ENCODE measurements around the gene ANKRD33B. TPM values are rescaled to one million over a fixed set of nuclear protein-coding genes. Genes with fewer than 3 reads are reported as not detected.

Gene ANKRD33B
- total RNA-seq, 1 donor from 2014 or later: 14.2 TPM

DNA sequence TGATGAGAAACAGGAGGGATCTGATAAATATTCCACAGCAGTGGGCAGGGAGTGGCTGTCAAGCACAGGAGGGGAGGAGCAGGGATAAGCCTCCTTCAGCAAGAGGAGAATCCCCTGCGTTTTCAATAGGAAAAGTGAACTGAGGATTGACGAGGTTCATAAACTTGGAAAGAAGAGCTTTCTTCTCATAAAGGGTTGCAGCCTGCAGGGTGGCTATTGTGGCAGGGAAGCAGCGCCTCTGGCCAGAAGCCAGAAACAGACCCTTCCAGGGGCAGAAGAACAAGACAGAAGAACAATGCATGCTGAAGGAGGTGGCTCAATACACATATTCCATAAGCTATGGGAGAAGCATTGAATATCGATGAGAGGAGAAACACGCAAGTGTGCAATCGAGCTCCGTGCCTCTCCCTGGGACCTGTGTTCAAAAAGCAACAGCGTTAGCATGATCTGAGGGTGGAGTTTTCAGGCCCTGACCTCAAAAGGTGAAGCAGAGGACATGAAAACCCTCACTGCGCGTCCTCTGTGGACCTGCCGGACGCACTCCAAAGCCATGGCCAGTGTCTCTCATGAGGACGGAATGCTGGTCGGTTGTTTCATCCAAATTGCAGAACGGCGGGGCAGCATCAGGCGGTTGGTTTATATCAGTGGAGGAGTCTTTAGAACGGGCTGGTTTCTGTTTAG lies 67.6 kb downstream of the ANKRD33B start:
- intact Hi-C loops (cut with DNase I): no loop called here
- no peak for DNase-seq (ENCODE audit: extremely low spot score in 2 of 2)
- H3K4me1 ChIP-seq: peaks cover 37% of the 10 kb centered on the region

DNA sequence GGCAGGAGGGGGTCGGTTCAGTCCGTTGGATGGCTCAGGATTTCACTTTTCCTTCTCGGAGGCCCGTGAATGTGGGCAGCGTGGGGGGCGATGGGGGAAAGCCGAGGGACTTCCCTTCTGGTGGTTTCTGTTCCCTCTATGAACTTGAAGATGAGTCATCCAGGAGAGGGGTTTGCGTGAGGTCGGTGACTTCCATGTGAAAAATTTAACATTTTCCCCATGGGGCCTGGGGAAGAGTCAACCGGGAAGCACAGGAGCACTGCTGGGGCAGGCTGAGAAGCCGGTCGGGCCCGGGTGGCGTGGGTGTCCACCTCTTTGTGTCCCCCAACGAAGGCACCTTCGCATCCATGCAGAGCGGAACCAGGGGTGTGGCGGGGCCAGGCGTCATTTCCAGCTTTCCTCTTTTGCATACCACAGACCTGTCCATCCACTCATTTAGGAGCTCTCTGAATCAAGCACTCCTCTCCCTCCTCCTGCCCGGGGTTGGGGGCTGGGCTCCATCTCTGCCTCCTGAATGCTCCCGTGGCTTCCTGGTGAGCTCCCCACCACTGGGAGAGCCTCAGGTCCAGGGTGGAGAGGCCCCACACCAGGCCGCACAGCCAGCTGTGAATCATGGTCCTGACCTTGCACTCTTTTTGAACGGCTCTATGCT lies 68.4 kb downstream of the ANKRD33B start:
- TF ChIP-seq, protein P1, sequence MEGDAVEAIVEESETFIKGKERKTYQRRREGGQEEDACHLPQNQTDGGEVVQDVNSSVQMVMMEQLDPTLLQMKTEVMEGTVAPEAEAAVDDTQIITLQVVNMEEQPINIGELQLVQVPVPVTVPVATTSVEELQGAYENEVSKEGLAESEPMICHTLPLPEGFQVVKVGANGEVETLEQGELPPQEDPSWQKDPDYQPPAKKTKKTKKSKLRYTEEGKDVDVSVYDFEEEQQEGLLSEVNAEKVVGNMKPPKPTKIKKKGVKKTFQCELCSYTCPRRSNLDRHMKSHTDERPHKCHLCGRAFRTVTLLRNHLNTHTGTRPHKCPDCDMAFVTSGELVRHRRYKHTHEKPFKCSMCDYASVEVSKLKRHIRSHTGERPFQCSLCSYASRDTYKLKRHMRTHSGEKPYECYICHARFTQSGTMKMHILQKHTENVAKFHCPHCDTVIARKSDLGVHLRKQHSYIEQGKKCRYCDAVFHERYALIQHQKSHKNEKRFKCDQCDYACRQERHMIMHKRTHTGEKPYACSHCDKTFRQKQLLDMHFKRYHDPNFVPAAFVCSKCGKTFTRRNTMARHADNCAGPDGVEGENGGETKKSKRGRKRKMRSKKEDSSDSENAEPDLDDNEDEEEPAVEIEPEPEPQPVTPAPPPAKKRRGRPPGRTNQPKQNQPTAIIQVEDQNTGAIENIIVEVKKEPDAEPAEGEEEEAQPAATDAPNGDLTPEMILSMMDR (IDR thresholded peaks at IDR 0.05): no peak
- no peak for TF ChIP-seq POLR2A (IDR thresholded peaks at IDR 0.05)
- TF ChIP-seq POLR2AphosphoS5 (IDR thresholded peaks at IDR 0.05; ENCODE audit: insufficient read depth in 1 of 2, low read depth in 1 of 2): no peak
- no peak for DNase-seq (ENCODE audit: extremely low spot score in 2 of 2)
- Histone ChIP-seq H3K9me3 (no peaks in the 10 kb centered on the region), H3K27me3 (no peaks in the 10 kb centered on the region), H3K4me3 (no peak overlapping the region), H3K36me3 (no peaks in the 10 kb centered on the region), H3K4me1 (peaks cover 29% of the 10 kb centered on the region), H3K27ac (no peak overlapping the region)
- intact Hi-C loops (cut with DNase I): no loop called here

More for the DNA sequence above, 67.6 kb downstream of the ANKRD33B start:
- Histone ChIP-seq H3K27ac (no peak overlapping the region), H3K36me3 (no peaks in the 10 kb centered on the region), H3K27me3 (no peaks in the 10 kb centered on the region), H3K4me3 (no peak overlapping the region), H3K9me3 (no peaks in the 10 kb centered on the region)
- TF ChIP-seq POLR2AphosphoS5 (IDR thresholded peaks at IDR 0.05; ENCODE audit: insufficient read depth in 1 of 2, low read depth in 1 of 2) (no peak), POLR2A (IDR thresholded peaks at IDR 0.05) (no peak)
- TF ChIP-seq, protein P1 (IDR thresholded peaks at IDR 0.05): no peak

DNA sequence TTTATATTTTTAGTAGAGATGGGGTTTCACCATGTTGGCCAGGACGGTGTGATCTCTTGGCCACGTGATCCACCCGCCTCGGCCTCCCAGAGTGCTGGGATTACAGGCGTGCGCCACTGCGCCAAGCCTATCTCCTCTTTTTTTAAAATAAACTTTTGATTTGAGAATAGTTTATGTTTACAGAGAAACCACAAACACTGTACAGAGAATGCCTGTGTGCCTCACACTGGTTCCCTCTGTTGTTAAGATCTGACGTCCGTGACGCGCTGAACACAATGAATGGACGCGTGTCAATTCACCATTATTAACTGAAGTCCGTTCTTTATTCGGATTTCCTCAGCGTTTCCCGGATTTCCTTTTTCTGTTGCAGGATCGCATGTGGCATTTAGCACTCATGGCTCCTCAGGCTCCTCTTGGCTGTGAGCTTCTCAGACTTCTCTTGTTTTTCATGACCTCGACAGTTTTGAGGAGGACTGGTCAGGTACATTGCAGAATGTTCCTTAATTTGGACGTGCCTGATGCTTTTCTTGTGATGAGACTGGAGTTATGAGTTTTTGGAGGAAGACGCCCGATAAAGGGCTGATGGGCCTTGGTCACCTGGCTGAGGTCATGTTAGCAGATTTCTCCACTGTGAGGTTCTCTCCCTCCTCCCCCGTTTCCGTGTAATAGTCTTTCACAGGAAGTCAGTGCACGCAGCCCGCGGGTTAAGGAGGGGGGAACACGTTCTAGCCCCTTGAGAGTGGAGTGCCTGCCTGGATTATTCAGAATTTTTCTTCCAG lies 69.6 kb downstream of the ANKRD33B start:
- TF ChIP-seq POLR2A (IDR thresholded peaks at IDR 0.05): no peak
- TF ChIP-seq, protein P1 (IDR thresholded peaks at IDR 0.05): no peak
- TF ChIP-seq POLR2AphosphoS5 (IDR thresholded peaks at IDR 0.05; ENCODE audit: insufficient read depth in 1 of 2, low read depth in 1 of 2): no peak
- Histone ChIP-seq H3K9me3 (no peaks in the 10 kb centered on the region), H3K27me3 (no peaks in the 10 kb centered on the region), H3K4me3 (no peak overlapping the region), H3K27ac (no peak overlapping the region), H3K36me3 (no peaks in the 10 kb centered on the region), H3K4me1 (peaks cover 27% of the 10 kb centered on the region)
- DNase-seq (ENCODE audit: extremely low spot score in 2 of 2): no peak
- intact Hi-C loops (cut with DNase I): no loop called here

DNA sequence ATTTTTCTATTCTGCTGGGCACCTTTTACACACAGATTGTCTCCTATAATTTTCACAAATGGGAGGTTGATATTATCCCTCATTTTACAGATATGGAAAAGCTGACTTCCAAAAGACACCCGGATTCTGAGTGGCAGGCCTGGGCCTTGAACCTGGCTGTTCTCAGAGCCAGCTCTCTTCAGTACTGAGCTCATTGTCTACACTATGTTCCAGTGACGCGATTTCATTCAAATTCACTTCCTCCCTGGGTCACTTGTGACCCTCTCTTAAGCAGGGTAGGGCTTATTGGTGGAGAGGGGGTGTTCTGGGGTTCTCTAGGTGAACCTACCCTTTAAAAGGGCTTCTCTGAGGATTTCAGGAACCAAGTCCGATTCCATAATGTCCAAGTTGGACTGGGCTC lies 70.2 kb downstream of the ANKRD33B start:
- Histone ChIP-seq H3K27me3 (no peaks in the 10 kb centered on the region), H3K27ac (no peak overlapping the region), H3K4me1 (peaks cover 27% of the 10 kb centered on the region), H3K4me3 (no peak overlapping the region), H3K9me3 (no peaks in the 10 kb centered on the region), H3K36me3 (no peaks in the 10 kb centered on the region)
- intact Hi-C loops (cut with DNase I): no loop called here
- TF ChIP-seq, protein P1 (IDR thresholded peaks at IDR 0.05): no peak
- TF ChIP-seq POLR2AphosphoS5 (IDR thresholded peaks at IDR 0.05; ENCODE audit: insufficient read depth in 1 of 2, low read depth in 1 of 2) (no peak), POLR2A (IDR thresholded peaks at IDR 0.05) (no peak)
- DNase-seq (ENCODE audit: extremely low spot score in 2 of 2): no peak

Data from vagina (tissue), 2 donors.